KMS-11 (cell line): ENCODE results near the gene VPS33A.

Source experiments
- H2AFZ ChIP-seq: fragments of 200-600 bp; sonication (generic); 2 replicates; pipeline ENCODE4 v1.6.1; 2016; ENCODE audit warnings: antibody characterized with exemption, mixed run types, low read depth
- H3K27ac ChIP-seq: fragments of 200-600 bp; sonication (generic); 2 replicates; pipeline ENCODE4 v1.6.1; 2016; ENCODE audit warnings: mild to moderate bottlenecking, mixed run types
- H3K27me3 ChIP-seq: fragments of 200-600 bp; sonication (generic); 2 replicates; pipeline ENCODE4 v1.6.1; 2017; ENCODE audit warnings: mild to moderate bottlenecking, low read depth, mixed run types, moderate library complexity; ENCODE audit not compliant: insufficient read depth
- H3K36me3 ChIP-seq: fragments of 200-600 bp; sonication (generic); 2 replicates; pipeline ENCODE4 v1.6.1; 2017; ENCODE audit warnings: mild to moderate bottlenecking, mixed run types; ENCODE audit not compliant: insufficient read depth
- H3K4me1 ChIP-seq: fragments of 200-600 bp; sonication (generic); 2 replicates; pipeline ENCODE4 v1.6.1; 2016; ENCODE audit warnings: mild to moderate bottlenecking, low read depth, mixed run types; ENCODE audit not compliant: poor library complexity, severe bottlenecking
- H3K4me2 ChIP-seq: fragments of 200-600 bp; sonication (generic); 2 replicates; pipeline ENCODE4 v1.7.0; 2016; ENCODE audit warnings: mild to moderate bottlenecking, mixed run types
- H3K4me3 ChIP-seq: fragments of 200-600 bp; sonication (generic); IDR thresholded peaks from 2 replicates; pipeline ENCODE4 v1.6.1; 2017; ENCODE audit warnings: low read depth, low read length, mixed read lengths; ENCODE audit not compliant: insufficient read depth
- H3K79me2 ChIP-seq: fragments of 200-600 bp; sonication (generic); 2 replicates; pipeline ENCODE4 v1.6.1; 2016; ENCODE audit warnings: low read depth, mixed run types; ENCODE audit not compliant: insufficient read depth
- H3K9ac ChIP-seq: fragments of 200-600 bp; sonication (generic); 2 replicates; pipeline ENCODE4 v1.6.1; 2016; ENCODE audit warnings: mild to moderate bottlenecking, mixed run types
- H4K20me1 ChIP-seq: fragments of 200-600 bp; sonication (generic); 2 replicates; pipeline ENCODE4 v1.6.1; 2016; ENCODE audit warnings: mild to moderate bottlenecking, mixed run types; ENCODE audit not compliant: insufficient read depth
- CTCF ChIP-seq: fragments of 200-600 bp; sonication (generic); conservative IDR thresholded peaks from 2 replicates; pipeline ENCODE4 v1.6.1; 2017; ENCODE audit warnings: low read depth, mild to moderate bottlenecking, antibody characterized with exemption, low read length, moderate library complexity, mixed read lengths

The VPS33A gene

GRCh38 chr12:122228092-122228491 lies 38.2 kb downstream of the VPS33A start:
- Histone ChIP-seq H3K27me3 (no peaks in the 10 kb centered on the region), H3K4me3 (no peak overlapping the region), H2AFZ (no peak overlapping the region), H3K36me3 (no peaks in the 10 kb centered on the region), H3K4me2 (no peak overlapping the region), H4K20me1 (no peaks in the 10 kb centered on the region), H3K27ac (no peak overlapping the region), H3K9ac (no peak overlapping the region), H3K79me2 (peaks cover 20% of the 10 kb centered on the region; the same call in 1 of the 2 replicates), H3K4me1 (peaks cover 9% of the 10 kb centered on the region)
- no peak for TF ChIP-seq CTCF

- H3K4me1 ChIP-seq: peaks cover 9% of the 10 kb centered on the region
- no peak overlapping the region for H3K4me2 ChIP-seq
- peaks cover 20% of the 10 kb centered on the region; the same call in 1 of the 2 replicates for H3K79me2 ChIP-seq
- no peaks in the 10 kb centered on the region for H3K36me3 ChIP-seq
- H3K27ac ChIP-seq: no peak overlapping the region
- no peak overlapping the region for H3K4me3 ChIP-seq
- H2AFZ ChIP-seq: no peak overlapping the region
- H3K27me3 ChIP-seq: no peaks in the 10 kb centered on the region
- TF ChIP-seq CTCF: no peak
- no peak overlapping the region for H3K9ac ChIP-seq
- no peaks in the 10 kb centered on the region for H4K20me1 ChIP-seq
Observed at GRCh38 chr12:122227341-122227740, 39.0 kb downstream of the VPS33A start.

- Histone ChIP-seq H2AFZ (no peak overlapping the region), H3K4me2 (no peak overlapping the region), H3K27ac (no peak overlapping the region), H3K36me3 (no peaks in the 10 kb centered on the region), H4K20me1 (no peaks in the 10 kb centered on the region), H3K27me3 (no peaks in the 10 kb centered on the region), H3K4me1 (peaks cover 8% of the 10 kb centered on the region), H3K4me3 (no peak overlapping the region), H3K79me2 (peaks cover 20% of the 10 kb centered on the region; the same call in 1 of the 2 replicates), H3K9ac (no peak overlapping the region)
- TF ChIP-seq CTCF: no peak
Observed at GRCh38 chr12:122226366-122227125, 39.7 kb downstream of the VPS33A start.

- Histone ChIP-seq H3K79me2 (peaks cover 20% of the 10 kb centered on the region; the same call in 1 of the 2 replicates), H2AFZ (peak within 1 kb of the TSS; percentile 66; the same call in 1 of the 2 replicates), H3K4me2 (peak within 1 kb of the TSS; percentile 26), H4K20me1 (no peaks in the 10 kb centered on the region), H3K4me1 (peaks cover 3% of the 10 kb centered on the region), H3K27me3 (no peaks in the 10 kb centered on the region), H3K27ac (peak within 1 kb of the TSS; percentile 66), H3K36me3 (no peaks in the 10 kb centered on the region), H3K4me3 (no peak within 1 kb of the TSS), H3K9ac (peak within 1 kb of the TSS; percentile 69)
- TF ChIP-seq CTCF: no peak
Observed at GRCh38 chr12:122225683-122226365, 40.5 kb downstream of the VPS33A start, which contains the start of gene DIABLO. Gene DIABLO (minus strand): TSS chr12:122226052. CDS start chr12:122226014, 38 bp downstream.
